Kidney (tissue), 14 donors: ENCODE results near the gene ZSWIM3. TPM values are rescaled to one million over a fixed set of nuclear protein-coding genes. Genes with fewer than 3 reads are reported as not detected.

Experiments
- DNase-seq, 5 donors: peaks; one replicate each; pipeline ENCODE4 v3.0.0-alpha.2; 2013 to 2020
- FAIRE-seq: peaks from 2 replicates; lab custom pipeline; 2012; peaks lifted over from hg19 to GRCh38; lab: Jason Lieb, UNC
- H3K27ac ChIP-seq, 2 donors: one replicate each; pipeline ENCODE4 v1.7.0; 2013; ENCODE audit warnings: low read depth in 2 of 2, low read length in 2 of 2, inconsistent platforms in 1 of 2
- H3K27me3 ChIP-seq: one replicate; pipeline ENCODE4 v1.7.1; 2013; ENCODE audit warnings: low read length, inconsistent platforms; ENCODE audit not compliant: control insufficient read depth, insufficient read depth
- H3K36me3 ChIP-seq, 3 donors: one replicate each; pipeline versions ENCODE4 v1.7.0 to v1.7.1; 2013; ENCODE audit warnings: low read length in 3 of 3, control low read depth in 1 of 3, inconsistent platforms in 1 of 3; ENCODE audit not compliant: insufficient read depth in 3 of 3, control insufficient read depth in 2 of 3
- H3K4me1 ChIP-seq, 3 donors: one replicate each; pipeline versions ENCODE4 v1.7.0 to v1.7.1; 2013; ENCODE audit warnings: low read length in 3 of 3, inconsistent platforms in 1 of 3, low read depth in 1 of 3; ENCODE audit not compliant: control insufficient read depth in 2 of 3, insufficient read depth in 2 of 3
- H3K4me3 ChIP-seq, 3 donors: one replicate each; pipeline versions ENCODE4 v1.7.0 to v1.8.1; 2013; ENCODE audit warnings: low read length in 3 of 3, control low read depth in 1 of 3, inconsistent platforms in 1 of 3
- H3K9ac ChIP-seq, 3 donors: one replicate each; pipeline versions ENCODE4 v1.7.0 to v1.7.1; 2013; ENCODE audit warnings: low read length in 3 of 3, control low read depth in 1 of 3, inconsistent platforms in 1 of 3
- H3K9me3 ChIP-seq, 3 donors: one replicate each; pipeline versions ENCODE4 v1.7.0 to v1.7.1; 2013; ENCODE audit warnings: low read length in 3 of 3, control low read depth in 1 of 3, inconsistent platforms in 1 of 3; ENCODE audit not compliant: control insufficient read depth in 2 of 3, insufficient read depth in 1 of 3
- CTCF ChIP-seq: IDR thresholded peaks from 3 replicates; pipeline ENCODE4 v1.5.1; 2012; ENCODE audit warnings: mild to moderate bottlenecking, moderate library complexity, borderline replicate concordance; ENCODE audit not compliant: insufficient read depth; ENCODE audit errors: extremely low read depth
- intact Hi-C: fragments of 100-400 bp; cut with DNase I; formaldehyde crosslinking; loops from one replicate; pipeline ENCODE4 v1.11.1; 2022
- polyA plus RNA-seq: library from polyadenylated mRNA; stranded (reverse); fragments of 350-450 nt; fragmentation: Illumina TruSeq; extraction: RNeasy Lipid Tissue Mini Kit (QIAGEN cat#74804); gene quantifications from one replicate; pipeline ENCODE4 v1.2.3, GENCODE V29; 2014; ENCODE audit warnings: low read depth, low replicate concordance; ENCODE audit not compliant: insufficient read depth
- total RNA-seq: library from RNA; stranded (reverse); fragmentation: NEBNext Ultra II Directional; extraction: Animal tissue kit (Norgen Biotek cat#: 25700); gene quantifications from one replicate; pipeline ENCODE4 v1.2.1, GENCODE V29; 2021
- donor health status: control.
- donor health status: control.
- donor health status: control.
- donor health status: control.
- donor health status: control.
- donor health status: DM: yes; HTN: yes; CAD: no.
- donor health status: Normal renal cell carcinoma (clear cell type).

Gene ZSWIM3
- total and polyA plus RNA-seq, 2 donors from 2014 or later: 2.6 to 3.2 TPM

- no peak for DNase-seq
- no peak overlapping the region for H3K4me3 ChIP-seq
- TF ChIP-seq CTCF: no peak
- H3K4me1 ChIP-seq: peaks cover 0 to 5% (median 0%) of the 10 kb centered on the region in 3 donors
- no peak for FAIRE-seq
- H3K9ac ChIP-seq: no peak overlapping the region
- peaks cover 6 to 15% (median 11%) of the 10 kb centered on the region in 3 donors for H3K36me3 ChIP-seq
- H3K9me3 ChIP-seq: no peaks in the 10 kb centered on the region
- no peaks in the 10 kb centered on the region for H3K27me3 ChIP-seq
- intact Hi-C loops: no loop called here
- no peak overlapping the region for H3K27ac ChIP-seq
Observed at GRCh38 chr20:45814314-45814713, 43.1 kb upstream of the ZSWIM3 start.

- DNase-seq: no peak
- Histone ChIP-seq H3K9ac (no peak overlapping the region), H3K27ac (no peak overlapping the region), H3K4me3 (no peak overlapping the region), H3K27me3 (no peaks in the 10 kb centered on the region), H3K36me3 (no peaks in the 10 kb centered on the region), H3K4me1 (peaks cover 0 to 5% (median 0%) of the 10 kb centered on the region in 3 donors), H3K9me3 (no peaks in the 10 kb centered on the region)
- intact Hi-C loops: no loop called here
- no peak for TF ChIP-seq CTCF
- no peak for FAIRE-seq
Observed at GRCh38 chr20:45816951-45817350, 40.5 kb upstream of the ZSWIM3 start.

GRCh38 chr20:45817376-45818194 is 39.8 kb upstream of the ZSWIM3 start:
- Histone ChIP-seq H3K27ac (no peak overlapping the region), H3K27me3 (no peaks in the 10 kb centered on the region), H3K4me3 (no peak overlapping the region), H3K36me3 (no peaks in the 10 kb centered on the region), H3K9ac (no peak overlapping the region), H3K9me3 (no peaks in the 10 kb centered on the region), H3K4me1 (peaks cover 0 to 4% (median 0%) of the 10 kb centered on the region in 3 donors)
- no peak for TF ChIP-seq CTCF
- DNase-seq: peak in 2 of 5 donors; percentile 9 to 43
- no peak for FAIRE-seq
- intact Hi-C loops: no loop called here
